Measurements from ENCODE around the gene IHH.

IHH gene

GRCh38 chr2:219032051-219032745, 28.5 kb downstream of the IHH start:
- H3K36me3 ChIP-seq: no peaks in the 10 kb centered on the region
- no peaks in the 10 kb centered on the region for H3K9me3 ChIP-seq (ENCODE audit: severe bottlenecking)
- DNase-seq: no peak
- H3K27me3 ChIP-seq (ENCODE audit: insufficient read depth, low read depth, severe bottlenecking): no peaks in the 10 kb centered on the region
- no peak overlapping the region for H3K27ac ChIP-seq
- no peak for TF ChIP-seq CTCF (IDR thresholded peaks at IDR 0.05; ENCODE audit: low read depth, low read length)
- H3K4me3 ChIP-seq (ENCODE audit: low read depth, low read length): no peak overlapping the region

GRCh38 chr2:219031005-219031738, 29.5 kb downstream of the IHH start:
- no peaks in the 10 kb centered on the region for H3K27me3 ChIP-seq (ENCODE audit: insufficient read depth, low read depth, severe bottlenecking)
- TF ChIP-seq CTCF (IDR thresholded peaks at IDR 0.05; ENCODE audit: low read depth, low read length): no peak
- no peak overlapping the region for H3K4me3 ChIP-seq (ENCODE audit: low read depth, low read length)

GRCh38 chr2:219030177-219030940, 30.4 kb downstream of the IHH start:
- Histone ChIP-seq H3K9me3 (ENCODE audit: severe bottlenecking) (no peaks in the 10 kb centered on the region), H3K36me3 (no peaks in the 10 kb centered on the region), H3K27ac (no peak overlapping the region), H3K27me3 (ENCODE audit: insufficient read depth, low read depth, severe bottlenecking) (no peaks in the 10 kb centered on the region), H3K4me3 (ENCODE audit: low read depth, low read length) (no peak overlapping the region)
- DNase-seq: no peak
- no peak for TF ChIP-seq CTCF (IDR thresholded peaks at IDR 0.05; ENCODE audit: low read depth, low read length)

More at GRCh38 chr2:219031005-219031738, 29.5 kb downstream of the IHH start:
- no peaks in the 10 kb centered on the region for H3K9me3 ChIP-seq (ENCODE audit: severe bottlenecking)
- H3K27ac ChIP-seq: no peak overlapping the region
- no peaks in the 10 kb centered on the region for H3K36me3 ChIP-seq
- DNase-seq: no peak

GRCh38 chr2:219029829-219030165, 30.9 kb downstream of the IHH start:
- Histone ChIP-seq H3K27me3 (ENCODE audit: insufficient read depth, low read depth, severe bottlenecking) (no peaks in the 10 kb centered on the region), H3K4me3 (ENCODE audit: low read depth, low read length) (no peak overlapping the region), H3K9me3 (ENCODE audit: severe bottlenecking) (no peaks in the 10 kb centered on the region), H3K36me3 (no peaks in the 10 kb centered on the region), H3K27ac (no peak overlapping the region)
- DNase-seq: peak; percentile 83
- peak; percentile 97 for TF ChIP-seq CTCF (IDR thresholded peaks at IDR 0.05; ENCODE audit: low read depth, low read length)

- DNase-seq: no peak
- Histone ChIP-seq H3K27ac (no peak overlapping the region), H3K9me3 (ENCODE audit: severe bottlenecking) (no peaks in the 10 kb centered on the region), H3K27me3 (ENCODE audit: insufficient read depth, low read depth, severe bottlenecking) (no peaks in the 10 kb centered on the region), H3K4me3 (ENCODE audit: low read depth, low read length) (no peak overlapping the region), H3K36me3 (no peaks in the 10 kb centered on the region)
- TF ChIP-seq CTCF (IDR thresholded peaks at IDR 0.05; ENCODE audit: low read depth, low read length): no peak
Measured at GRCh38 chr2:219028996-219029828, 31.5 kb downstream of the IHH start.
